Measurements from ENCODE around the gene COL5A1.

Gene COL5A1

GRCh38 chr9:134772331-134772730 lies 130.7 kb downstream of the COL5A1 start:
- no peak for TF ChIP-seq ZNF274 (IDR thresholded peaks at IDR 0.05; ENCODE audit: low read depth, low read length)
- H3K4me3 ChIP-seq (ENCODE audit: low read length) = no peak overlapping the region

- H3K4me3 ChIP-seq (ENCODE audit: low read length) = no peak overlapping the region
- no peak for TF ChIP-seq ZNF274 (IDR thresholded peaks at IDR 0.05; ENCODE audit: low read depth, low read length)
Measured at GRCh38 chr9:134773842-134774241, 132.2 kb downstream of the COL5A1 start.

GRCh38 chr9:134774410-134774809 lies 132.8 kb downstream of the COL5A1 start:
- H3K4me3 ChIP-seq (ENCODE audit: low read length) = no peak overlapping the region
- TF ChIP-seq ZNF274 (IDR thresholded peaks at IDR 0.05; ENCODE audit: low read depth, low read length) = no peak

- TF ChIP-seq ZNF274 (IDR thresholded peaks at IDR 0.05; ENCODE audit: low read depth, low read length) = no peak
- H3K4me3 ChIP-seq (ENCODE audit: low read length) = no peak overlapping the region
Measured at GRCh38 chr9:134775081-134775951, 133.7 kb downstream of the COL5A1 start.

- no peak for TF ChIP-seq ZNF274 (IDR thresholded peaks at IDR 0.05; ENCODE audit: low read depth, low read length)
- no peak overlapping the region for H3K4me3 ChIP-seq (ENCODE audit: low read length)
Measured at GRCh38 chr9:134776080-134776796, 134.6 kb downstream of the COL5A1 start.

GRCh38 chr9:134777153-134777552 lies 135.6 kb downstream of the COL5A1 start:
- no peak for TF ChIP-seq ZNF274 (IDR thresholded peaks at IDR 0.05; ENCODE audit: low read depth, low read length)
- H3K4me3 ChIP-seq (ENCODE audit: low read length) = no peak overlapping the region

GRCh38 chr9:134778156-134778555 lies 136.6 kb downstream of the COL5A1 start:
- no peak overlapping the region for H3K4me3 ChIP-seq (ENCODE audit: low read length)
- no peak for TF ChIP-seq ZNF274 (IDR thresholded peaks at IDR 0.05; ENCODE audit: low read depth, low read length)

GRCh38 chr9:134778841-134779411 lies 137.3 kb downstream of the COL5A1 start:
- TF ChIP-seq ZNF274 (IDR thresholded peaks at IDR 0.05; ENCODE audit: low read depth, low read length) = no peak
- no peak overlapping the region for H3K4me3 ChIP-seq (ENCODE audit: low read length)

GRCh38 chr9:134779640-134780039 lies 138.0 kb downstream of the COL5A1 start:
- no peak for TF ChIP-seq ZNF274 (IDR thresholded peaks at IDR 0.05; ENCODE audit: low read depth, low read length)
- H3K4me3 ChIP-seq (ENCODE audit: low read length) = no peak overlapping the region

GRCh38 chr9:134781591-134782302 lies 140.1 kb downstream of the COL5A1 start:
- H3K4me3 ChIP-seq (ENCODE audit: low read length) = no peak overlapping the region
- no peak for TF ChIP-seq ZNF274 (IDR thresholded peaks at IDR 0.05; ENCODE audit: low read depth, low read length)

GRCh38 chr9:134782921-134783698 lies 141.5 kb downstream of the COL5A1 start:
- no peak overlapping the region for H3K4me3 ChIP-seq (ENCODE audit: low read length)
- no peak for TF ChIP-seq ZNF274 (IDR thresholded peaks at IDR 0.05; ENCODE audit: low read depth, low read length)

GRCh38 chr9:134783699-134784039 lies 142.1 kb downstream of the COL5A1 start:
- no peak overlapping the region for H3K4me3 ChIP-seq (ENCODE audit: low read length)
- TF ChIP-seq ZNF274 (IDR thresholded peaks at IDR 0.05; ENCODE audit: low read depth, low read length) = no peak

- TF ChIP-seq ZNF274 (IDR thresholded peaks at IDR 0.05; ENCODE audit: low read depth, low read length) = no peak
- H3K4me3 ChIP-seq (ENCODE audit: low read length) = no peak overlapping the region
Measured at GRCh38 chr9:134784577-134785305, 143.1 kb downstream of the COL5A1 start.
